Measurements from ENCODE around the gene SMIM24.

DNA sequence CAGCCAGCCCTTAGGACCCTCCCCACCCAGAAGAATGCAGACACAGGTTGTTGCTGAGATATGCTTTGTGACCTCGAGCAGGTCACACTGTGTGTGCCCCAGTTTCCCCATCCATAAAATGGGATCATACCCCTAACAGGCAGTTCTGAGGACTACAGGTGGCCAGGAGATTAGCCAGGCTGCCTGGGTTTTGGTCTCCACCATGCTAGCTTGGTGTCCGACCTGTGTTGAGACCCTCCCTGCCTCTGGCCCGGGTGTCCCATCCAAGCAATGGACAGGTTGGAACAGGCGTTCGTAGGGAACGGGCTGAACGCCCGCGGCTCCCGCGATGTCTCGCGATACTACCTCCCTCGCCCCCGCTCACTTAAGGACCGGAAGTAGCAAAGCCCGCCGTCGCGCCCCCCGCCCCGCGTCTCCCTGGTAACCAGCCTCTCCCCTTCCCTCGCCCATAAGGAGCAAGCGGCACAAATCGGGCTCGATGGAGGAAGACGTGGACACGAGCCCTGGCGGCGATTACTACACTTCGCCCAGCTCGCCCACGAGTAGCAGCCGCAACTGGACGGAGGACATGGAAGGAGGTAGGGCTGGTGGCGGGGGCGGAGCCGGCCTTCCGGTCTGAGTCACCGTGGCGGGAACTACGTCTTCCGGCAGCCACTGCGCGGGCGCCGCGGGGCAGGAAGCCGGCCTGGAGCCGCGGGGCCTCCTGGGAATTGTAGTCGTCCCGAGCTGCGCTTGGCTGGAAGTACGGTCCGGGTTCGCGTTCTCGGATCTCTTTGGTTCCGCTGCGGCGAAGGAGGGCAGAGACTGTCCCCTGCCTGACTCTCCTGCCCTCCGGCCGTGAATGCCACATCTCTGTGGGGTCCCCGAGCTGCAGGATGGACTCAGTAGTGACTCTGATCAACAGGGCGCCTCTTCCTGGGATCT, 45.4 kb downstream of the SMIM24 start:
- TF ChIP-seq CTCF (IDR thresholded peaks at IDR 0.05; ENCODE audit: low read depth, low read length) (no peak), EZH2phosphoT487 (IDR thresholded peaks at IDR 0.05; ENCODE audit: low read depth) (no peak)
